Lung (tissue), 12 donors: ENCODE results near the gene SRR. TPM values are rescaled to one million over a fixed set of nuclear protein-coding genes. Genes with fewer than 3 reads are reported as not detected.

ENCODE experiments used
- ATAC-seq: fragments of 200-7000 bp; cut with Tn5 transposase; one replicate; pipeline ENCODE4 v1.9.1; 2020; ENCODE audit warnings: moderate number of reproducible peaks; ENCODE audit not compliant: insufficient read depth, low FRiP score
- DNase-seq, 3 donors: peaks; one replicate each; pipeline ENCODE4 v3.0.0-alpha.2; 2013 to 2017
- H3K27ac ChIP-seq, 2 donors: one replicate each; pipeline ENCODE4 v1.5.1; 2013; ENCODE audit warnings: mild to moderate bottlenecking in 2 of 2, moderate library complexity in 2 of 2, control low read depth in 1 of 2, inconsistent platforms in 1 of 2, low read depth in 1 of 2, low read length in 1 of 2
- H3K27me3 ChIP-seq, 3 donors: one replicate each; pipeline ENCODE4 v1.5.1; 2013; ENCODE audit warnings: low read length in 2 of 3; ENCODE audit not compliant: control insufficient read depth in 3 of 3, insufficient read depth in 3 of 3
- H3K36me3 ChIP-seq, 4 donors: one replicate each; pipeline ENCODE4 v1.5.1; 2013; ENCODE audit warnings: low read length in 4 of 4, mild to moderate bottlenecking in 1 of 4, moderate library complexity in 1 of 4; ENCODE audit not compliant: control insufficient read depth in 4 of 4, insufficient read depth in 4 of 4
- H3K4me1 ChIP-seq, 5 donors: one replicate each; pipeline ENCODE4 v1.5.1; 2013; ENCODE audit warnings: low read length in 5 of 5, mild to moderate bottlenecking in 2 of 5, moderate library complexity in 1 of 5; ENCODE audit not compliant: control insufficient read depth in 5 of 5, insufficient read depth in 5 of 5
- H3K4me3 ChIP-seq: one replicate; pipeline ENCODE4 v1.5.1; 2013; ENCODE audit warnings: mild to moderate bottlenecking, control low read depth, moderate library complexity
- H3K9ac ChIP-seq, 2 donors: one replicate each; pipeline ENCODE4 v1.5.1; 2013; ENCODE audit warnings: low read length in 2 of 2, control low read depth in 1 of 2; ENCODE audit not compliant: insufficient read depth in 1 of 2
- H3K9me3 ChIP-seq, 4 donors: one replicate each; pipeline ENCODE4 v1.5.1; 2013; ENCODE audit warnings: low read length in 3 of 4, mild to moderate bottlenecking in 1 of 4, moderate library complexity in 1 of 4; ENCODE audit not compliant: control insufficient read depth in 4 of 4, insufficient read depth in 3 of 4
- WGBS, 2 donors: extraction: QIAGEN DNeasy Blood & Tissue Kit; methylation state at CpG; one replicate each; pipeline ENCODE4 v1.1.7; 2013; 5-methylcytosine and 5-hydroxymethylcytosine counted together
- polyA plus RNA-seq, 2 donors: library from polyadenylated mRNA; stranded (reverse); fragments of 200-250 nt; gene quantifications; one replicate each; pipeline ENCODE4 v1.2.1, GENCODE V29; 2013
- total RNA-seq, 2 donors: library from RNA; depleted of rRNA in 1 of 2; stranded (reverse); fragments of >200 nt in 1 of 2; gene quantifications; one replicate each; pipeline ENCODE4 v1.2.1, GENCODE V29; 2014 to 2021
- TF ChIP-seq, protein P1 (sequence below): IDR thresholded peaks from 2 replicates; pipeline ENCODE4 v1.5.1; 2012; ENCODE audit warnings: mild to moderate bottlenecking; ENCODE audit errors: control extremely low read depth, extremely low read depth
- donor health status: control.
- donor health status: control.
- donor health status: Bipolar disorder and iron deficiency.
- donor health status: healthy.
- donor health status: DM: yes; HTN: yes; CAD: no.

Gene SRR
- total and polyA plus RNA-seq, 4 donors: 5.0 to 17.3 (median 7.8) TPM

DNA sequence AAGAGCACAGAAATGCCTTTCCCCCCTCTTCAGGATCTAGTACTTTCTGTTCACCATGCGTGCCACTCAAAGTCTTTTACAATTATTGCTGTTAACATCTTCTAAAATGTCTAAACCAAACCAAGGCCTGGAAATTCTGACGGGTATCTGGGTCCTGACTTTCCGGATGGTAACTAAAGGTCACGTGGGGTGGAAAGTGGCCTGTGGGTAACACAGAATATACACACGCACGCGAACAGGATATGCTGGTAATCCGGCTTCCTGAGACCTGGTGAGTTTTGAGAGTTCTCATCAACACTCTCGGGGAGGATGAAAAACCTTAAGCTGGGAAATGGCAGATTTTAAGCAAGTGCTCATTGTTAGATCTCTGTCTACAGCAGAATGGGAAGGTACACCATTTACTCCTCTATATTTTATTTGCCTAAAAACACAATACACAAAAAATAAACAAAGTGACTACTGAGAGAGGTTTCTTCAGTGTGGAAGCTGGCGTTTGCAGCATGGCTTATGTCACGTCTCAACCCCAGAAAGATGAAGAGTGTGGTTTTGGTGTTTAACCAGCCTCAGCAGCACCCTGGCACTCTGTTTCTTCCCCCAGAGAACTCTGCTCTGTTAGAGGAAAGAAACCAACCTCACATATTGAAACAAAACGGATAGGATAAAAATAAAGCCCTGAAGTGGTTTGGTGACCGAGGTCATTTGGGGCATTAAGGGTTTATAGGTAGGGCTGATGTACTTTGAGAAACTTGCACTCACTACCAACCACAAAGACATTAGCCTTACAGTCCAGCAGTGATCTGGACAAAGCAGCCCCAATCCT is 37.5 kb upstream of the SRR start:
- no peak overlapping the region for H3K9ac ChIP-seq
- H3K4me1 ChIP-seq: peaks cover 1 to 11% (median 6%) of the 10 kb centered on the region in 5 donors
- H3K27me3 ChIP-seq: no peaks in the 10 kb centered on the region
- H3K9me3 ChIP-seq: no peaks in the 10 kb centered on the region
- ATAC-seq: no peak
- TF ChIP-seq, protein P1, sequence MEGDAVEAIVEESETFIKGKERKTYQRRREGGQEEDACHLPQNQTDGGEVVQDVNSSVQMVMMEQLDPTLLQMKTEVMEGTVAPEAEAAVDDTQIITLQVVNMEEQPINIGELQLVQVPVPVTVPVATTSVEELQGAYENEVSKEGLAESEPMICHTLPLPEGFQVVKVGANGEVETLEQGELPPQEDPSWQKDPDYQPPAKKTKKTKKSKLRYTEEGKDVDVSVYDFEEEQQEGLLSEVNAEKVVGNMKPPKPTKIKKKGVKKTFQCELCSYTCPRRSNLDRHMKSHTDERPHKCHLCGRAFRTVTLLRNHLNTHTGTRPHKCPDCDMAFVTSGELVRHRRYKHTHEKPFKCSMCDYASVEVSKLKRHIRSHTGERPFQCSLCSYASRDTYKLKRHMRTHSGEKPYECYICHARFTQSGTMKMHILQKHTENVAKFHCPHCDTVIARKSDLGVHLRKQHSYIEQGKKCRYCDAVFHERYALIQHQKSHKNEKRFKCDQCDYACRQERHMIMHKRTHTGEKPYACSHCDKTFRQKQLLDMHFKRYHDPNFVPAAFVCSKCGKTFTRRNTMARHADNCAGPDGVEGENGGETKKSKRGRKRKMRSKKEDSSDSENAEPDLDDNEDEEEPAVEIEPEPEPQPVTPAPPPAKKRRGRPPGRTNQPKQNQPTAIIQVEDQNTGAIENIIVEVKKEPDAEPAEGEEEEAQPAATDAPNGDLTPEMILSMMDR: no peak
- 47 to 55% methylated on average over 13 of the region's 13 CpGs for whole genome bisulfite sequencing, 2 donors
- no peak overlapping the region for H3K4me3 ChIP-seq
- H3K36me3 ChIP-seq: peaks cover 0 to 16% (median 4%) of the 10 kb centered on the region in 4 donors
- H3K27ac ChIP-seq: peak overlapping the region in 1 of 2 donors; percentile 81
- no peak for DNase-seq

GRCh38 chr17:2266865-2267228 is 36.9 kb upstream of the SRR start:
- H3K36me3 ChIP-seq: peaks cover 0 to 16% (median 4%) of the 10 kb centered on the region in 4 donors
- no peaks in the 10 kb centered on the region for H3K9me3 ChIP-seq
- no peaks in the 10 kb centered on the region for H3K27me3 ChIP-seq
- no peak for DNase-seq
- 74 to 76% methylated on average over 3 of the region's 3 CpGs for WGBS, 2 donors
- no peak overlapping the region for H3K9ac ChIP-seq
- ATAC-seq: no peak
- H3K4me3 ChIP-seq: no peak overlapping the region
- TF ChIP-seq, protein P1: no peak
- H3K27ac ChIP-seq: peak overlapping the region in 1 of 2 donors; percentile 81
- peaks cover 1 to 11% (median 6%) of the 10 kb centered on the region in 5 donors for H3K4me1 ChIP-seq

DNA sequence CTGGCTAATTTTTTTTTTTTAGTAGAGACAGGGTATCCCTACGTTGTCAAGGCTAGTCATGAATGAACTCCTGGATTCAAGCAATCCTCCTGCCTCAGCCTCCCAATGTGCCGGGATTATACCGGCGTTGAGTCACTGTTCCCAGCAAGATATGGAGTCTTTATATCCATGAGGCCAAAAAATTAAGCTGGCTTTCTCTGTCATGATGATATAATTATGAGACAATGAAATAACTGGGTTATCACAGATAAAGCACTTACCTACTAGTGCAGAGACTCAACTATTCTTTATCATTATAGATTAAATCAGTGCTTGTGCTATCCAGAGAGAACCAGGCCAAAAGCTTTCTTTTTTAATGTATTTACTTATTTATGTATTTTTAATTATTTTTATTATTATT is 36.4 kb upstream of the SRR start:
- H3K9me3 ChIP-seq: no peaks in the 10 kb centered on the region
- TF ChIP-seq, protein P1: no peak
- H3K27me3 ChIP-seq: no peaks in the 10 kb centered on the region
- WGBS, 2 donors: 96% methylated on average over 4 of the region's 4 CpGs
- H3K4me3 ChIP-seq: no peak overlapping the region
- H3K4me1 ChIP-seq: peaks cover 1 to 11% (median 6%) of the 10 kb centered on the region in 5 donors
- DNase-seq (no peak), ATAC-seq (no peak)
- H3K9ac ChIP-seq: no peak overlapping the region
- H3K36me3 ChIP-seq: peaks cover 0 to 16% (median 5%) of the 10 kb centered on the region in 4 donors
- H3K27ac ChIP-seq: no peak overlapping the region
